Amniotic stem cell (primary cell): Measurements from ENCODE around the gene TPPP.

ENCODE experiments used
- DNase-seq: peaks from one replicate; lab custom pipeline; 2025; lab: John Stamatoyannopoulos, UW

TPPP gene

GRCh38 chr5:624951-625230 lies 68.3 kb downstream of the TPPP start:
- DNase-seq, result no peak

GRCh38 chr5:624118-624950 lies 68.8 kb downstream of the TPPP start:
- DNase-seq, result no peak

GRCh38 chr5:623531-623930 lies 69.6 kb downstream of the TPPP start:
- DNase-seq, result no peak

- no peak for DNase-seq
Measured at GRCh38 chr5:622946-623522, 70.1 kb downstream of the TPPP start.

GRCh38 chr5:622359-622758 lies 70.8 kb downstream of the TPPP start:
- no peak for DNase-seq

GRCh38 chr5:621341-621761 lies 71.8 kb downstream of the TPPP start:
- DNase-seq, result no peak

- DNase-seq, result no peak
Measured at GRCh38 chr5:620586-621180, 72.5 kb downstream of the TPPP start.

- no peak for DNase-seq
Measured at GRCh38 chr5:620152-620551, 73.0 kb downstream of the TPPP start.

GRCh38 chr5:619444-619843 lies 73.7 kb downstream of the TPPP start:
- no peak for DNase-seq

- no peak for DNase-seq
Measured at GRCh38 chr5:618450-618849, 74.7 kb downstream of the TPPP start.

- no peak for DNase-seq
Measured at GRCh38 chr5:617896-618295, 75.3 kb downstream of the TPPP start.

- DNase-seq, result no peak
Measured at GRCh38 chr5:616484-617039, 76.6 kb downstream of the TPPP start.

- DNase-seq, result no peak
Measured at GRCh38 chr5:612498-613424, 80.4 kb downstream of the TPPP start.

GRCh38 chr5:611731-612486 lies 81.2 kb downstream of the TPPP start, which contains the start of gene CEP72:
CEP72 (plus strand) TSS chr5:612340; CDS start chr5:612362, 22 bp downstream.
- peak; percentile 67 for DNase-seq

- DNase-seq, result no peak
Measured at GRCh38 chr5:610744-611730, 82.1 kb downstream of the TPPP start.

- DNase-seq, result no peak
Measured at GRCh38 chr5:610011-610743, 83.0 kb downstream of the TPPP start.
